SK-N-SH (cell line): ENCODE measurements around the gene MNT.

Experiments used
- CTCF ChIP-seq: fragments of 200-600 bp; sonication (generic); IDR thresholded peaks from 2 replicates; pipeline ENCODE4 v1.6.1; 2017; ENCODE audit warnings: antibody characterized with exemption, mild to moderate bottlenecking, moderate library complexity
- EP300 ChIP-seq, 2 experiments: IDR thresholded peaks; 2 replicates each; pipeline versions ENCODE4 v1.4.0 to v1.6.1; 2012; ENCODE audit warnings: borderline replicate concordance in 1 of 2, low read depth in 1 of 2, low read length in 1 of 2
- GABPA ChIP-seq: IDR thresholded peaks from 2 replicates; pipeline ENCODE4 v1.4.0; 2012; ENCODE audit warnings: low read depth, mild to moderate bottlenecking
- IRF3 ChIP-seq: fragments of 150-350 bp; IDR thresholded peaks from 2 replicates; pipeline ENCODE4 v1.6.1; 2016; ENCODE audit warnings: mild to moderate bottlenecking, low read depth, low read length
- JUND ChIP-seq: IDR thresholded peaks from 2 replicates; pipeline ENCODE4 v1.4.0; 2012
- NRF1 ChIP-seq: IDR thresholded peaks from 2 replicates; pipeline ENCODE4 v1.6.1; 2012; ENCODE audit warnings: low read depth, mild to moderate bottlenecking, low read length
- POLR2AphosphoS5 ChIP-seq: IDR thresholded peaks from 2 replicates; pipeline ENCODE4 v1.6.1; 2012; ENCODE audit warnings: low read depth, low read length
- RCOR1 ChIP-seq: fragments of 150-350 bp; IDR thresholded peaks from 2 replicates; pipeline ENCODE4 v1.6.1; 2017; ENCODE audit warnings: antibody characterized with exemption, low read length
- REST ChIP-seq: IDR thresholded peaks from 2 replicates; pipeline ENCODE4 v1.6.1; 2012; ENCODE audit warnings: mild to moderate bottlenecking, low read depth, low read length, moderate library complexity
- TEAD4 ChIP-seq: IDR thresholded peaks from 2 replicates; pipeline ENCODE4 v1.4.0; 2012; ENCODE audit warnings: mild to moderate bottlenecking, borderline replicate concordance; ENCODE audit not compliant: insufficient read depth
- YY1 ChIP-seq: IDR thresholded peaks from 2 replicates; pipeline ENCODE4 v1.4.0; 2012; ENCODE audit warnings: low read depth, mild to moderate bottlenecking

- TF ChIP-seq GABPA: no peak
- TF ChIP-seq CTCF: no peak
- TF ChIP-seq REST: no peak
- TF ChIP-seq TEAD4: no peak
- no peak for TF ChIP-seq RCOR1
- no peak for TF ChIP-seq EP300 (IDR thresholded peaks at IDR 0.05; ENCODE audit: borderline replicate concordance in 1 of 2, low read depth in 1 of 2, low read length in 1 of 2)
- TF ChIP-seq YY1: no peak
- TF ChIP-seq POLR2AphosphoS5: no peak
- no peak for TF ChIP-seq IRF3
- no peak for TF ChIP-seq JUND
- no peak for TF ChIP-seq NRF1
Measured at GRCh38 chr17:2397247-2398171, 3.4 kb downstream of the MNT start.
